ENCODE results near the gene IQSEC1. TPM values are rescaled to one million over a fixed set of nuclear protein-coding genes. Genes with fewer than 3 reads are reported as not detected.

IQSEC1 gene
- total RNA-seq, 1 donor from 2014 or later = 82.3 TPM

- no peaks in the 10 kb centered on the region for H3K36me3 ChIP-seq
- DNase-seq (no peak), ATAC-seq (no peak)
- no peak overlapping the region for H3K27ac ChIP-seq
- no peak overlapping the region for H3K4me3 ChIP-seq
- intact Hi-C loops (cut with DNase I) = no loop called here
- peaks cover 44% of the 10 kb centered on the region for H3K4me1 ChIP-seq
- TF ChIP-seq CTCF (IDR thresholded peaks at IDR 0.05) = no peak
- H3K27me3 ChIP-seq (ENCODE audit: low read depth) = no peaks in the 10 kb centered on the region
- H3K9me3 ChIP-seq = no peaks in the 10 kb centered on the region
Measured at GRCh38 chr3:12968541-12968940, 104.7 kb downstream of the IQSEC1 start.

GRCh38 chr3:12967606-12968351, 105.5 kb downstream of the IQSEC1 start:
- intact Hi-C loops (cut with DNase I) = no loop called here
- DNase-seq (peak; percentile 95), ATAC-seq (peak; percentile 96 to 98)
- H3K4me1 ChIP-seq = peaks cover 52% of the 10 kb centered on the region
- H3K36me3 ChIP-seq = no peaks in the 10 kb centered on the region
- no peaks in the 10 kb centered on the region for H3K27me3 ChIP-seq (ENCODE audit: low read depth)
- peak overlapping the region; percentile 88 for H3K4me3 ChIP-seq
- TF ChIP-seq CTCF (IDR thresholded peaks at IDR 0.05) = no peak
- peak overlapping the region; percentile 80 for H3K27ac ChIP-seq
- no peaks in the 10 kb centered on the region for H3K9me3 ChIP-seq

- peaks cover 59% of the 10 kb centered on the region for H3K4me1 ChIP-seq
- DNase-seq = peak; percentile 55
- intact Hi-C loops (cut with DNase I) = no loop called here
- H3K36me3 ChIP-seq = peaks cover 5% of the 10 kb centered on the region
- H3K9me3 ChIP-seq = no peaks in the 10 kb centered on the region
- ATAC-seq = peak; percentile 6 to 54
- no peak for TF ChIP-seq CTCF (IDR thresholded peaks at IDR 0.05)
- no peaks in the 10 kb centered on the region for H3K27me3 ChIP-seq (ENCODE audit: low read depth)
- H3K4me3 ChIP-seq = peak overlapping the region; percentile 88
- peak overlapping the region; percentile 80 for H3K27ac ChIP-seq
Measured at GRCh38 chr3:12966847-12967605, 106.2 kb downstream of the IQSEC1 start.

- no peak for ATAC-seq
- H3K27me3 ChIP-seq (ENCODE audit: low read depth) = no peaks in the 10 kb centered on the region
- no peak for TF ChIP-seq CTCF (IDR thresholded peaks at IDR 0.05)
- intact Hi-C loops (cut with DNase I) = no loop called here
- peak overlapping the region; percentile 88 for H3K4me3 ChIP-seq
- no peak for DNase-seq
- H3K36me3 ChIP-seq = peaks cover 5% of the 10 kb centered on the region
- no peaks in the 10 kb centered on the region for H3K9me3 ChIP-seq
- H3K4me1 ChIP-seq = peaks cover 67% of the 10 kb centered on the region
- H3K27ac ChIP-seq = peak overlapping the region; percentile 80
Measured at GRCh38 chr3:12965999-12966846, 107.0 kb downstream of the IQSEC1 start.

All from lower lobe of right lung (tissue), 2 donors.